PC-3 (cell line): ENCODE data around the gene ADM2. TPM values are rescaled to one million over a fixed set of nuclear protein-coding genes. Genes with fewer than 3 reads are reported as not detected.

ENCODE experiments used
- ATAC-seq: fragments of 200-7000 bp; cut with Tn5 transposase; 2 replicates; pipeline ENCODE4 v1.9.1; 2020; ENCODE audit warnings: mild to moderate bottlenecking, moderate library complexity
- BruUV-seq: library from RNA; stranded (reverse); fragments of 400-500 nt; replicated peaks from 2 replicates; lab custom pipeline; 2021; lab: Mats Ljungman, UMichigan
- CTCF ChIA-PET: fragments of 300-600 bp; sonication (Branson Sonifier 250); formaldehyde crosslinking; loops from one replicate; lab custom pipeline; 2022; ENCODE audit warnings: antibody characterized with exemption; lab: Charles Lee
- POLR2A ChIA-PET: fragments of 300-600 bp; sonication (Branson Sonifier 250); formaldehyde crosslinking; loops from one replicate; lab custom pipeline; 2022; ENCODE audit warnings: antibody characterized with exemption; ENCODE audit not compliant: unreplicated experiment; lab: Charles Lee
- DNase-seq: peaks from one replicate; pipeline ENCODE4 v3.0.0-alpha.2; 2015
- H2AFZ ChIP-seq: fragments of 300-600 bp; sonication (generic); 2 replicates; pipeline ENCODE4 v1.6.0; 2016; ENCODE audit warnings: antibody characterized with exemption, low read length
- H3F3A ChIP-seq: fragments of 300-600 bp; sonication (generic); one replicate; pipeline ENCODE4 v1.6.0; 2017; ENCODE audit warnings: antibody characterized with exemption, low read length, control low read depth, mild to moderate bottlenecking; ENCODE audit not compliant: unreplicated experiment
- H3K27ac ChIP-seq: fragments of 300-600 bp; sonication (generic); 2 replicates; pipeline ENCODE4 v1.5.1; 2016; ENCODE audit warnings: mild to moderate bottlenecking, low read length
- H3K27me3 ChIP-seq: fragments of 300-600 bp; sonication (generic); 2 replicates; pipeline ENCODE4 v1.6.1; 2016; ENCODE audit warnings: low read length, mixed read lengths
- H3K36me3 ChIP-seq: fragments of 300-600 bp; sonication (generic); 2 replicates; pipeline ENCODE4 v1.6.1; 2016; ENCODE audit warnings: low read depth, mixed run types, low read length, mixed read lengths
- H3K4me1 ChIP-seq: fragments of 300-600 bp; sonication (generic); 2 replicates; pipeline ENCODE4 v1.5.1; 2016; ENCODE audit warnings: low read length; ENCODE audit not compliant: insufficient read depth
- H3K4me2 ChIP-seq: fragments of 300-600 bp; sonication (generic); 2 replicates; pipeline ENCODE4 v1.6.0; 2016; ENCODE audit warnings: low read length
- H3K4me3 ChIP-seq: fragments of 300-600 bp; sonication (generic); 2 replicates; pipeline ENCODE4 v1.5.1; 2016; ENCODE audit warnings: mild to moderate bottlenecking, low read length, mixed read lengths
- H3K79me2 ChIP-seq: fragments of 300-600 bp; sonication (generic); 2 replicates; pipeline ENCODE4 v1.6.1; 2017; ENCODE audit warnings: low read length, mixed read lengths
- H3K9ac ChIP-seq: fragments of 300-600 bp; sonication (generic); 2 replicates; pipeline ENCODE4 v1.6.0; 2016; ENCODE audit warnings: mild to moderate bottlenecking, low read length
- H3K9me2 ChIP-seq: fragments of 300-600 bp; sonication (generic); replicated peaks from 2 replicates; pipeline ENCODE4 v1.6.1; 2016; ENCODE audit warnings: mixed run types, low read length, mixed read lengths
- H3K9me3 ChIP-seq: fragments of 300-600 bp; sonication (generic); 2 replicates; pipeline ENCODE4 v1.6.1; 2016; ENCODE audit warnings: low read length, mixed read lengths
- H4K20me1 ChIP-seq: fragments of 300-600 bp; sonication (generic); 2 replicates; pipeline ENCODE4 v1.6.1; 2016; ENCODE audit warnings: low read length, mixed read lengths
- EZH2 ChIP-seq: fragments of 300-600 bp; sonication (generic); IDR thresholded peaks from one replicate; pipeline ENCODE4 v1.6.1; 2017; ENCODE audit warnings: antibody characterized with exemption, mild to moderate bottlenecking, low read length; ENCODE audit not compliant: unreplicated experiment
- EZH2phosphoT487 ChIP-seq: fragments of 300-600 bp; sonication (generic); IDR thresholded peaks from 2 replicates; pipeline ENCODE4 v1.6.1; 2018; ENCODE audit warnings: mild to moderate bottlenecking, antibody characterized with exemption, low read length, borderline replicate concordance
- intact Hi-C: fragments of 100-400 bp; cut with micrococcal nuclease; formaldehyde crosslinking; loops from 2 replicates; pipeline ENCODE4 v1.9.0; 2023
- total RNA-seq: library from RNA; depleted of rRNA; stranded (reverse); fragments of >200 nt; gene quantifications from 2 replicates; pipeline ENCODE4 v1.2.3, GENCODE V29; 2014
- TF ChIP-seq, protein P1 (sequence below): fragments of 300-600 bp; sonication (generic); conservative IDR thresholded peaks from 2 replicates; pipeline ENCODE4 v1.5.1; 2017; ENCODE audit warnings: antibody characterized with exemption, low read depth, mild to moderate bottlenecking, low read length

The ADM2 gene
- total RNA-seq, 1 experiment from 2014 or later, result 1.8 TPM

DNA sequence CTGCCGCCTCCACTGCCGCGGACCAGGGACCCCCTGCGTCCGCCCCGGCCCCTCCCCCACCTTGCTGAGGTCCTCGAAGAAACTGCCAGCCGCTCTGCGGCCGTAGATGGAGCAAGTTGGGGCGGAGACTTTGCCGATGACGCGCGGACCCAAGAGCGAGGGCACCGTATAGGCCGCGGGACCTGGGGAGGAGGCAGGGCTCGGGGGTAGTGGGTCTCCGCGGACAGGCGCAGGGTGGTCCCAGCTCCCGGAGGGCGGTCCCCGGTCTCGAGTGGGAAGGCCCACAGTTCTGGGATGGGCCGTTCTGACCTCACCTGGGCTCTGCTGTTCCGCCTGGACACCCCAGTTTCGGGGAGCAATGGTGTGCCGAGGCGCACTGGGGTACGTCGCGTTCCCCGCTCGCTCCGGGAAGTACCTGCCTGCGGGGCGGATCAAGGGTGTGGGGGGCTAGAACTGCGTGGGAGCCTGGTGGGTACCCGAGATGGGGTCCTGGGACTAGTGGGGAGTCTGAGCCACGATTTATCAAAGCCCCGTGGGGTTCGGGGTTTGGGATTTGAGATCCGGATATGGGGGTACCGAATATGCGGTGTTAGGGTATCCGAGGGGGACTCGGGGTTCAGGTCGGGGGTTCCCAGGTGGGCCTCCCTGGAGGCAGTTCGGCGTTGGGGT, 49.7 kb downstream of the ADM2 start:
- Histone ChIP-seq H3K36me3 (no peaks in the 10 kb centered on the region), H3K27ac (peak overlapping the region; percentile 75), H4K20me1 (no peaks in the 10 kb centered on the region), H3K4me3 (peak overlapping the region; percentile 78), H3K27me3 (no peaks in the 10 kb centered on the region), H2AFZ (peak overlapping the region; percentile 81), H3K4me1 (peaks cover 10% of the 10 kb centered on the region; the same call in 1 of the 2 replicates), H3K9ac (peak overlapping the region; percentile 90), H3K4me2 (peak overlapping the region; percentile 100), H3K79me2 (0 out of 2 replicates have a peak, but pooled peaks cover 4% of the 10 kb centered on the region), H3K9me3 (no peaks in the 10 kb centered on the region), H3F3A (no peaks in the 10 kb centered on the region), H3K9me2 (no peaks in the 10 kb centered on the region)
- TF ChIP-seq EZH2phosphoT487, result no peak
- TF ChIP-seq, protein P1, sequence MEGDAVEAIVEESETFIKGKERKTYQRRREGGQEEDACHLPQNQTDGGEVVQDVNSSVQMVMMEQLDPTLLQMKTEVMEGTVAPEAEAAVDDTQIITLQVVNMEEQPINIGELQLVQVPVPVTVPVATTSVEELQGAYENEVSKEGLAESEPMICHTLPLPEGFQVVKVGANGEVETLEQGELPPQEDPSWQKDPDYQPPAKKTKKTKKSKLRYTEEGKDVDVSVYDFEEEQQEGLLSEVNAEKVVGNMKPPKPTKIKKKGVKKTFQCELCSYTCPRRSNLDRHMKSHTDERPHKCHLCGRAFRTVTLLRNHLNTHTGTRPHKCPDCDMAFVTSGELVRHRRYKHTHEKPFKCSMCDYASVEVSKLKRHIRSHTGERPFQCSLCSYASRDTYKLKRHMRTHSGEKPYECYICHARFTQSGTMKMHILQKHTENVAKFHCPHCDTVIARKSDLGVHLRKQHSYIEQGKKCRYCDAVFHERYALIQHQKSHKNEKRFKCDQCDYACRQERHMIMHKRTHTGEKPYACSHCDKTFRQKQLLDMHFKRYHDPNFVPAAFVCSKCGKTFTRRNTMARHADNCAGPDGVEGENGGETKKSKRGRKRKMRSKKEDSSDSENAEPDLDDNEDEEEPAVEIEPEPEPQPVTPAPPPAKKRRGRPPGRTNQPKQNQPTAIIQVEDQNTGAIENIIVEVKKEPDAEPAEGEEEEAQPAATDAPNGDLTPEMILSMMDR, result no peak
- TF ChIP-seq EZH2, result no peak
- CTCF ChIA-PET, result no interaction called here
- intact Hi-C loops, result no loop called here
- BruUV-seq, result TSS peak; percentile 1
- DNase-seq, result peak; percentile 74
- peak; percentile 44 for ATAC-seq
- POLR2A ChIA-PET, result no interaction called here

DNA sequence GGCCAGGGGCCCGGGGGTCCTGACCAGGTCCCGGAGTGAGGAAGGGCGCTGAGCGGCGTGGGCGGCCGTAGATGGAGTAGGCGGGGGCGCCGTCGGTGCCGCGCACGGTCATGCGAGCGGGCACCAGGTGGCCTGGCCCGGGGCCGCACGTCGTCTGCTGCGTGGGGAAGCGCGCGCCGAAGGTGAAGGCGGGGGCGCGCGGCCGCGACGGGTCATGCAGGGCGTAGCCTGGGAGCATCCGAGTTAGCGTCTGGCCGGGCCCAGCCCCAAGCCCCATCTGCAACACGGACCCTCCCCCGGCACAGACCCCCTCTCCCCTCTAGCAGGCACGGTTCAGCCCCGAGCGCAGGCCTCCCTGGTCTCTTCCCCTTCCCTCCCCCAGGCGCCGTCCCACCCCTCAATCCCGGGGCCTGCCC, 50.2 kb downstream of the ADM2 start:
- Histone ChIP-seq H3K4me1 (peaks cover 10% of the 10 kb centered on the region; the same call in 1 of the 2 replicates), H3K27me3 (no peaks in the 10 kb centered on the region), H3K27ac (peak overlapping the region; percentile 75), H3K9me2 (no peaks in the 10 kb centered on the region), H3K79me2 (0 out of 2 replicates have a peak, but pooled peaks cover 3% of the 10 kb centered on the region), H4K20me1 (no peaks in the 10 kb centered on the region), H3K4me2 (peak overlapping the region; percentile 100), H3K9ac (peak overlapping the region; percentile 90), H3K4me3 (peak overlapping the region; percentile 78), H3K9me3 (no peaks in the 10 kb centered on the region), H3K36me3 (no peaks in the 10 kb centered on the region), H2AFZ (peak overlapping the region; percentile 81), H3F3A (no peaks in the 10 kb centered on the region)
- TF ChIP-seq EZH2 (no peak), EZH2phosphoT487 (no peak)
- TF ChIP-seq, protein P1, result no peak
- ChIA-PET CTCF (no interaction called here), POLR2A (no interaction called here)
- BruUV-seq, result no TSS peak
- ATAC-seq (peak; percentile 31), DNase-seq (peak; percentile 40)
- intact Hi-C loops, result no loop called here
